ENCODE results near the gene IL18R1. TPM values are rescaled to one million over a fixed set of nuclear protein-coding genes. Genes with fewer than 3 reads are reported as not detected.

The IL18R1 gene
- total RNA-seq, 1 experiment from 2014 or later, result 0.08 TPM

DNA sequence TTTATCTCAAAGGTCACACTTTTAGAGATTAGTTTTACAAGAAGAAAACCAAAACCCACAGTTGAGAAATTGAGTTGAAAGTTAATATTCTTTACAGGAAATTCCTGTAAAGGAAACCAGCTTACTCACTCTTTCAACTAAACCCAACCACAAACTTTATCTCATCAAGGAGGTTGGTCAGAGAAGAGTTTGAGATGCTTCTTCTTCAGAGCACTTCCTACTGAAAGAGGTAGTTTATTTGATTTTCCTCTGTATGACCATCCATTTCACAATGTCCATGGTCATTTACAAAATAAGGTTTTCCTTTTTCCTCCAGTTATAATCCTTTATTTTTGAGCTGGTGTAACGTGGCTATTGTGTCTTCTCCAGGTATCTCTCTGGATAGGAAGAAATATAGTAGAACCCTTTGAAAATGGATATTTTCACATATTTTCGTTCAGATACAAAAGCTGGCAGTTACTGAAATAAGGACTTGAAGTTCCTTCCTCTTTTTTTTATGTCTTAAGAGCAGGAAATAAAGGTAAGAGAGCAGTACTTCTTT lies 62.9 kb downstream of the IL18R1 start:
- H3K4me3 ChIP-seq (ENCODE audit: low read depth in 2 of 2, low read length in 2 of 2), result no peak overlapping the region
- ATAC-seq, result no peak
- TF ChIP-seq TCF7L2 (IDR thresholded peaks at IDR 0.05; ENCODE audit: low read depth, low read length), result no peak
- TF ChIP-seq, protein P1, sequence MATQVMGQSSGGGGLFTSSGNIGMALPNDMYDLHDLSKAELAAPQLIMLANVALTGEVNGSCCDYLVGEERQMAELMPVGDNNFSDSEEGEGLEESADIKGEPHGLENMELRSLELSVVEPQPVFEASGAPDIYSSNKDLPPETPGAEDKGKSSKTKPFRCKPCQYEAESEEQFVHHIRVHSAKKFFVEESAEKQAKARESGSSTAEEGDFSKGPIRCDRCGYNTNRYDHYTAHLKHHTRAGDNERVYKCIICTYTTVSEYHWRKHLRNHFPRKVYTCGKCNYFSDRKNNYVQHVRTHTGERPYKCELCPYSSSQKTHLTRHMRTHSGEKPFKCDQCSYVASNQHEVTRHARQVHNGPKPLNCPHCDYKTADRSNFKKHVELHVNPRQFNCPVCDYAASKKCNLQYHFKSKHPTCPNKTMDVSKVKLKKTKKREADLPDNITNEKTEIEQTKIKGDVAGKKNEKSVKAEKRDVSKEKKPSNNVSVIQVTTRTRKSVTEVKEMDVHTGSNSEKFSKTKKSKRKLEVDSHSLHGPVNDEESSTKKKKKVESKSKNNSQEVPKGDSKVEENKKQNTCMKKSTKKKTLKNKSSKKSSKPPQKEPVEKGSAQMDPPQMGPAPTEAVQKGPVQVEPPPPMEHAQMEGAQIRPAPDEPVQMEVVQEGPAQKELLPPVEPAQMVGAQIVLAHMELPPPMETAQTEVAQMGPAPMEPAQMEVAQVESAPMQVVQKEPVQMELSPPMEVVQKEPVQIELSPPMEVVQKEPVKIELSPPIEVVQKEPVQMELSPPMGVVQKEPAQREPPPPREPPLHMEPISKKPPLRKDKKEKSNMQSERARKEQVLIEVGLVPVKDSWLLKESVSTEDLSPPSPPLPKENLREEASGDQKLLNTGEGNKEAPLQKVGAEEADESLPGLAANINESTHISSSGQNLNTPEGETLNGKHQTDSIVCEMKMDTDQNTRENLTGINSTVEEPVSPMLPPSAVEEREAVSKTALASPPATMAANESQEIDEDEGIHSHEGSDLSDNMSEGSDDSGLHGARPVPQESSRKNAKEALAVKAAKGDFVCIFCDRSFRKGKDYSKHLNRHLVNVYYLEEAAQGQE (IDR thresholded peaks at IDR 0.05; ENCODE audit: insufficient read depth in 1 of 2, low read depth in 2 of 2, low read length in 1 of 2), result no peak
- no peak for TF ChIP-seq SIN3A (IDR thresholded peaks at IDR 0.05; ENCODE audit: borderline replicate concordance, insufficient read depth, low read depth, low read length)
- TF ChIP-seq, protein P2, sequence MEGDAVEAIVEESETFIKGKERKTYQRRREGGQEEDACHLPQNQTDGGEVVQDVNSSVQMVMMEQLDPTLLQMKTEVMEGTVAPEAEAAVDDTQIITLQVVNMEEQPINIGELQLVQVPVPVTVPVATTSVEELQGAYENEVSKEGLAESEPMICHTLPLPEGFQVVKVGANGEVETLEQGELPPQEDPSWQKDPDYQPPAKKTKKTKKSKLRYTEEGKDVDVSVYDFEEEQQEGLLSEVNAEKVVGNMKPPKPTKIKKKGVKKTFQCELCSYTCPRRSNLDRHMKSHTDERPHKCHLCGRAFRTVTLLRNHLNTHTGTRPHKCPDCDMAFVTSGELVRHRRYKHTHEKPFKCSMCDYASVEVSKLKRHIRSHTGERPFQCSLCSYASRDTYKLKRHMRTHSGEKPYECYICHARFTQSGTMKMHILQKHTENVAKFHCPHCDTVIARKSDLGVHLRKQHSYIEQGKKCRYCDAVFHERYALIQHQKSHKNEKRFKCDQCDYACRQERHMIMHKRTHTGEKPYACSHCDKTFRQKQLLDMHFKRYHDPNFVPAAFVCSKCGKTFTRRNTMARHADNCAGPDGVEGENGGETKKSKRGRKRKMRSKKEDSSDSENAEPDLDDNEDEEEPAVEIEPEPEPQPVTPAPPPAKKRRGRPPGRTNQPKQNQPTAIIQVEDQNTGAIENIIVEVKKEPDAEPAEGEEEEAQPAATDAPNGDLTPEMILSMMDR (IDR thresholded peaks at IDR 0.05), result no peak
- TF ChIP-seq POLR2AphosphoS5 (IDR thresholded peaks at IDR 0.05; ENCODE audit: low read depth, low read length), result no peak
- ChIA-PET CTCF (no interaction called here), POLR2A (interaction anchor here (0.7 kb wide), 1 partner anchor 11 kb away, joined by 3 read pairs; no protein-coding TSS in a partner anchor)
- no peaks in the 10 kb centered on the region for H3K4me1 ChIP-seq (ENCODE audit: control insufficient read depth, insufficient read depth, low read length)
- BruUV-seq (replicated peaks), result no TSS peak
- H3K9me3 ChIP-seq (ENCODE audit: control insufficient read depth, insufficient read depth, low read depth, low read length), result no peaks in the 10 kb centered on the region
- H3K27me3 ChIP-seq (ENCODE audit: control insufficient read depth, insufficient read depth, low read length), result peaks cover 19% of the 10 kb centered on the region
- DNase-seq (ENCODE audit: low read depth, low spot score), result no peak
- intact Hi-C loops (cut with micrococcal nuclease; ENCODE audit: unreplicated experiment), result no loop called here
- no peaks in the 10 kb centered on the region for H3K36me3 ChIP-seq (ENCODE audit: control insufficient read depth, insufficient read depth, low read length)
- in situ Hi-C loops (cut with HindIII; ENCODE audit: low pct_unique_long_range_greater_than_20kb, low sequenced_read_pairs), result no loop called here
- H3K27ac ChIP-seq (ENCODE audit: low read length), result no peak overlapping the region

DNA sequence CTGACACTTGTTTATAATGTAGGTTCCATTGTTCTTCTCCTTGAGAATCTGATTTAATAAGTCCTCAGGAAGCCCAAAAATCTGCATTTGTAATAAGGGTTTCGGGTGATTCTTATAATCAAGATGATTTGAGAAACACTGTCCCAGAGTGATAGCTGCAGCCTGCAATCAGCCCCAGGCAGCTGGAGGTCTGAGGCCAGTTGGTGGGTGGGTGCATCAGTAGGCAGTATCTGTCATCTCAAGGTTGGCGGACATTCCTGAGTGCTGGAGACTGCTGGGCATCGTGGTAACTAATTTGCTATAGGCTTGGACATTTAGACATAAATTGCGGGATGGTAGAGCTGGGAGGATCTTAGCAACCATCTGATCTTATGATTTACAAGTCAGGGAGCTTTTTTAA lies 64.7 kb downstream of the IL18R1 start:
- no peak for TF ChIP-seq SIN3A (IDR thresholded peaks at IDR 0.05; ENCODE audit: borderline replicate concordance, insufficient read depth, low read depth, low read length)
- no peak for TF ChIP-seq TCF7L2 (IDR thresholded peaks at IDR 0.05; ENCODE audit: low read depth, low read length)
- TF ChIP-seq, protein P1 (IDR thresholded peaks at IDR 0.05; ENCODE audit: insufficient read depth in 1 of 2, low read depth in 2 of 2, low read length in 1 of 2), result no peak
- TF ChIP-seq, protein P2 (IDR thresholded peaks at IDR 0.05), result no peak
- TF ChIP-seq POLR2AphosphoS5 (IDR thresholded peaks at IDR 0.05; ENCODE audit: low read depth, low read length), result no peak
- ATAC-seq, result no peak
- POLR2A ChIA-PET, result no interaction called here
- BruUV-seq (replicated peaks), result no TSS peak
- no peak for DNase-seq (ENCODE audit: low read depth, low spot score)
- Histone ChIP-seq H3K9me3 (ENCODE audit: control insufficient read depth, insufficient read depth, low read depth, low read length) (no peaks in the 10 kb centered on the region), H3K36me3 (ENCODE audit: control insufficient read depth, insufficient read depth, low read length) (no peaks in the 10 kb centered on the region), H3K4me1 (ENCODE audit: control insufficient read depth, insufficient read depth, low read length) (no peaks in the 10 kb centered on the region), H3K27ac (ENCODE audit: low read length) (no peak overlapping the region), H3K27me3 (ENCODE audit: control insufficient read depth, insufficient read depth, low read length) (peaks cover 22% of the 10 kb centered on the region), H3K4me3 (ENCODE audit: low read depth in 2 of 2, low read length in 2 of 2) (no peak overlapping the region)
- intact Hi-C loops (cut with micrococcal nuclease; ENCODE audit: unreplicated experiment), result no loop called here
- CTCF ChIA-PET, result no interaction called here
- in situ Hi-C loops (cut with HindIII; ENCODE audit: low pct_unique_long_range_greater_than_20kb, low sequenced_read_pairs), result no loop called here
